OCI-LY7 (cell line): ENCODE measurements around the gene HCFC2. TPM values are rescaled to one million over a fixed set of nuclear protein-coding genes. Genes with fewer than 3 reads are reported as not detected.
"Not testable (repeated sequence)": the region's sequence is repeated elsewhere in the genome, so short reads cannot be mapped to it uniquely, and the experiment has no call there.

ENCODE experiments used
- BruUV-seq: library from RNA; stranded (reverse); fragments of 400-500 nt; replicated peaks from 2 replicates; lab custom pipeline; 2021; lab: Mats Ljungman, UMichigan
- CTCF ChIA-PET: fragments of 300-600 bp; sonication (Branson Sonifier 250); formaldehyde crosslinking; loops from one replicate; lab custom pipeline; 2022; ENCODE audit warnings: antibody characterized with exemption; ENCODE audit not compliant: unreplicated experiment; lab: Charles Lee
- POLR2A ChIA-PET: fragments of 300-600 bp; sonication (Branson Sonifier 250); formaldehyde crosslinking; loops from one replicate; lab custom pipeline; 2022; ENCODE audit warnings: antibody characterized with exemption; lab: Charles Lee
- DNase-seq: peaks from one replicate; pipeline ENCODE4 v3.0.0-alpha.2; 2015; ENCODE audit warnings: low spot score
- H2AFZ ChIP-seq: fragments of 200-600 bp; sonication (generic), shearing (Covaris generic); 2 replicates; pipeline ENCODE4 v1.6.1; 2014; ENCODE audit warnings: mild to moderate bottlenecking, antibody characterized with exemption, low read length, moderate library complexity
- H3K27ac ChIP-seq: fragments of 200-600 bp; sonication (generic); 2 replicates; pipeline ENCODE4 v1.5.1; 2014; ENCODE audit warnings: mixed run types, low read depth, mild to moderate bottlenecking, moderate library complexity, low read length, inconsistent platforms; ENCODE audit not compliant: poor library complexity, severe bottlenecking
- H3K36me3 ChIP-seq: fragments of 200-600 bp; sonication (generic); 2 replicates; pipeline ENCODE4 v1.6.1; 2014; ENCODE audit warnings: mild to moderate bottlenecking, antibody characterized with exemption, low read length, moderate library complexity, mixed read lengths; ENCODE audit not compliant: insufficient read depth
- H3K4me1 ChIP-seq: fragments of 200-600 bp; sonication (generic); 2 replicates; pipeline ENCODE4 v1.5.1; 2014; ENCODE audit warnings: mild to moderate bottlenecking, low read length; ENCODE audit not compliant: insufficient read depth, poor library complexity, severe bottlenecking
- H3K4me2 ChIP-seq: fragments of 200-600 bp; sonication (generic); 2 replicates; pipeline ENCODE4 v1.6.1; 2014; ENCODE audit warnings: mild to moderate bottlenecking, low read length
- H3K4me3 ChIP-seq: fragments of 200-600 bp; sonication (generic); 2 replicates; pipeline ENCODE4 v1.5.1; 2014; ENCODE audit warnings: mild to moderate bottlenecking, low read depth, low read length; ENCODE audit not compliant: poor library complexity, severe bottlenecking
- H3K79me2 ChIP-seq: fragments of 200-600 bp; sonication (generic); 2 replicates; pipeline ENCODE4 v1.6.1; 2016; ENCODE audit warnings: low read depth, mild to moderate bottlenecking, low read length, moderate library complexity, mixed read lengths; ENCODE audit not compliant: insufficient read depth
- H3K9me2 ChIP-seq: fragments of 200-600 bp; sonication (generic); 2 replicates; pipeline ENCODE4 v1.6.1; 2016; ENCODE audit warnings: mild to moderate bottlenecking, low read length, mixed read lengths; ENCODE audit not compliant: insufficient read depth
- H3K9me3 ChIP-seq: fragments of 200-600 bp; sonication (generic); 2 replicates; pipeline ENCODE4 v1.6.1; 2014; ENCODE audit warnings: mild to moderate bottlenecking, mixed run types, low read length, mixed read lengths
- H4K20me1 ChIP-seq: fragments of 200-600 bp; sonication (generic); 2 replicates; pipeline ENCODE4 v1.6.1; 2014; ENCODE audit warnings: mild to moderate bottlenecking, antibody characterized with exemption, low read length, moderate library complexity, mixed read lengths; ENCODE audit not compliant: insufficient read depth
- CTCF ChIP-seq: fragments of 200-600 bp; sonication (generic); conservative IDR thresholded peaks from 2 replicates; pipeline ENCODE4 v1.5.1; 2014; ENCODE audit warnings: mild to moderate bottlenecking, antibody characterized with exemption, low read length, moderate library complexity, mixed read lengths
- EZH2phosphoT487 ChIP-seq: fragments of 200-600 bp; sonication (generic); IDR thresholded peaks from 2 replicates; pipeline ENCODE4 v1.6.1; 2018; ENCODE audit warnings: low read depth, borderline replicate concordance, mild to moderate bottlenecking, mixed run types, antibody characterized with exemption, low read length, moderate library complexity, mixed read lengths
- intact Hi-C: fragments of 100-400 bp; cut with micrococcal nuclease; formaldehyde crosslinking; loops from one replicate; pipeline ENCODE4 v1.10.0; 2022; ENCODE audit not compliant: unreplicated experiment
- total RNA-seq, 2 experiments: library from RNA; depleted of rRNA in 1 of 2; stranded (reverse); fragments of >200 nt in 1 of 2; shearing (Covaris generic) in 1 of 2; gene quantifications; 2 replicates each; pipeline ENCODE4 v1.2.3, GENCODE V29; 2014 to 2022

HCFC2 gene
- total RNA-seq, 2 experiments from 2014 or later, result 8.7 to 11.8 TPM

GRCh38 chr12:104026841-104027599, 37.3 kb upstream of the HCFC2 start:
- POLR2A ChIA-PET, result interaction anchor here (1.6 kb wide), 1 partner anchor 19 kb away, joined by 5 read pairs; no protein-coding TSS in a partner anchor
- Histone ChIP-seq H3K9me3 (peaks cover 8% of the 10 kb centered on the region; the same call in 1 of the 2 replicates), H4K20me1 (no peaks in the 10 kb centered on the region), H2AFZ (no peak overlapping the region), H3K4me2 (no peak overlapping the region), H3K36me3 (no peaks in the 10 kb centered on the region), H3K9me2 (no peaks in the 10 kb centered on the region), H3K79me2 (no peaks in the 10 kb centered on the region), H3K4me1 (no peaks in the 10 kb centered on the region), H3K27ac (no peak overlapping the region), H3K4me3 (no peak overlapping the region)
- TF ChIP-seq EZH2phosphoT487 (no peak), CTCF (no peak)
- BruUV-seq, result no TSS peak
- CTCF ChIA-PET, result no interaction called here
- intact Hi-C loops, result no loop called here
- no peak for DNase-seq

- BruUV-seq, result not testable (repeated sequence)
- POLR2A ChIA-PET, result interaction anchor here (0.6 to 0.7 kb wide), 2 partner anchors 681 to 1325 kb away, joined by 3 to 5 read pairs; no protein-coding TSS in a partner anchor
Measured at GRCh38 chr12:104030596-104030995, 33.7 kb upstream of the HCFC2 start.

DNA sequence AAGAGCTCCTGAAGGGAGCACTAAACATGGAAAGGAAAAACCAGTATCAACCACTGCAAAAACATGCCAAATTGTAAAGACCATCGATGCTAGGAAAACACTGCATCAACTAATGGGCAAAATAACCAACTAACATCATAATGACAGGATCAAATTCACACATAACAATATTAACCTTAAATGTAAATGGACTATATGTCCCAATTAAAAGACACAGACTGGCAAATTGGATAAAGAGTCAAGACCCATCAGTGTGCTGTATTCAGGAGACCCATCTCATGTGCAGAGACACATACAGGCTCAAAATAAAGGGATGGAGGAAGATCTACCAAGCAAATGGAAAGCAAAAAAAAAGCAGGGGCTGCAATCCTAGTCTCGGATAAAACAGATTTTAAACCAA, 28.2 kb upstream of the HCFC2 start:
- DNase-seq, H4K20me1 ChIP-seq, H3K9me3 ChIP-seq, H3K27ac ChIP-seq, H3K79me2 ChIP-seq, H3K4me2 ChIP-seq, BruUV-seq, intact Hi-C loops, CTCF ChIA-PET, H3K9me2 ChIP-seq, H3K4me3 ChIP-seq, H3K4me1 ChIP-seq, H2AFZ ChIP-seq, POLR2A ChIA-PET, H3K36me3 ChIP-seq: not testable (repeated sequence)

More at GRCh38 chr12:104030596-104030995, 33.7 kb upstream of the HCFC2 start:
- H3K79me2 ChIP-seq, H3K4me2 ChIP-seq, H3K4me3 ChIP-seq, H3K4me1 ChIP-seq, H4K20me1 ChIP-seq, DNase-seq, intact Hi-C loops, H3K27ac ChIP-seq, H3K9me2 ChIP-seq, H3K36me3 ChIP-seq, H2AFZ ChIP-seq, H3K9me3 ChIP-seq, CTCF ChIA-PET: not testable (repeated sequence)

- BruUV-seq, result not testable (repeated sequence)
Measured at GRCh38 chr12:104039769-104040168, 24.6 kb upstream of the HCFC2 start.

More at GRCh38 chr12:104039769-104040168, 24.6 kb upstream of the HCFC2 start:
- H3K4me1 ChIP-seq, H3K9me3 ChIP-seq, DNase-seq, H3K4me2 ChIP-seq, CTCF ChIA-PET, H3K4me3 ChIP-seq, H3K36me3 ChIP-seq, intact Hi-C loops, H4K20me1 ChIP-seq, H3K79me2 ChIP-seq, H3K27ac ChIP-seq, H3K9me2 ChIP-seq, H2AFZ ChIP-seq: not testable (repeated sequence)
- POLR2A ChIA-PET, result interaction anchor here (0.6 kb wide), 1 partner anchor 65 kb away, joined by 4 read pairs; no protein-coding TSS in a partner anchor
